Endothelial cell of umbilical vein (primary cell): ENCODE data around the gene ATP11C. TPM values are rescaled to one million over a fixed set of nuclear protein-coding genes. Genes with fewer than 3 reads are reported as not detected.

Experiments used
- BruUV-seq: library from RNA; stranded (reverse); fragments of 400-500 nt; replicated peaks from 2 replicates; lab custom pipeline; 2021; lab: Mats Ljungman, UMichigan
- CTCF ChIA-PET: fragments of 300-600, 350-600 bp; sonication (Branson Sonifier 250); formaldehyde crosslinking; loops from one replicate; lab custom pipeline; 2021; ENCODE audit warnings: antibody characterized with exemption, inconsistent platforms; lab: Charles Lee
- POLR2A ChIA-PET: fragments of 300-600, 350-600 bp; sonication (Branson Sonifier 250); formaldehyde crosslinking; loops from one replicate; lab custom pipeline; 2021; ENCODE audit warnings: antibody characterized with exemption, inconsistent platforms; lab: Charles Lee
- DNase-seq: peaks from one replicate; pipeline ENCODE4 v3.0.0-alpha.2; 2011; ENCODE audit warnings: low read depth, low spot score
- FAIRE-seq: peaks from 2 replicates; lab custom pipeline; 2011; peaks lifted over from hg19 to GRCh38; lab: Jason Lieb, UNC
- H2AFZ ChIP-seq: 2 replicates; pipeline ENCODE4 v1.6.0; 2012; ENCODE audit warnings: low read depth, low read length, control low read depth, inconsistent platforms
- H3K27ac ChIP-seq: 2 replicates; pipeline ENCODE4 v1.5.1; 2011; ENCODE audit warnings: low read depth, mild to moderate bottlenecking, control low read depth, low read length, moderate library complexity; ENCODE audit not compliant: insufficient read depth
- H3K27me3 ChIP-seq, 2 experiments: 2 replicates each; pipeline versions ENCODE4 v1.6.0 to v1.6.1; 2011; ENCODE audit warnings: low read length in 2 of 2, mixed read lengths in 1 of 2; ENCODE audit not compliant: control insufficient read depth in 2 of 2, insufficient read depth in 2 of 2
- H3K36me3 ChIP-seq, 2 experiments: 2 replicates in 1 of 2; 3 replicates in 1 of 2; pipeline ENCODE4 v1.5.1; 2011; ENCODE audit warnings: low read length in 2 of 2, mild to moderate bottlenecking in 1 of 2, moderate library complexity in 1 of 2; ENCODE audit not compliant: control insufficient read depth in 2 of 2, insufficient read depth in 2 of 2; ENCODE audit errors: extremely low read depth in 1 of 2
- H3K4me1 ChIP-seq: 3 replicates; pipeline ENCODE4 v1.5.1; 2011; ENCODE audit warnings: mild to moderate bottlenecking, low read length; ENCODE audit not compliant: control insufficient read depth, insufficient read depth; ENCODE audit errors: extremely low read depth
- H3K4me2 ChIP-seq: 2 replicates; pipeline ENCODE4 v1.6.1; 2011; ENCODE audit warnings: low read length, control low read depth, mixed read lengths; ENCODE audit not compliant: insufficient read depth
- H3K4me3 ChIP-seq, 3 experiments: fragments of 200-600 bp in 1 of 3; sonication (generic), shearing (Covaris generic) in 1 of 3; replicated peaks in 1 of 3; 2 replicates each; pipeline ENCODE4 v1.5.1; 2011 to 2016; ENCODE audit warnings: control low read depth in 3 of 3, low read length in 3 of 3, mild to moderate bottlenecking in 2 of 3, inconsistent platforms in 1 of 3, low read depth in 1 of 3, moderate library complexity in 1 of 3; ENCODE audit not compliant: insufficient read depth in 1 of 3
- H3K79me2 ChIP-seq: 2 replicates; pipeline ENCODE4 v1.6.0; 2012; ENCODE audit warnings: low read length, inconsistent platforms; ENCODE audit not compliant: control insufficient read depth, insufficient read depth
- H3K9ac ChIP-seq: replicated peaks from 2 replicates; pipeline ENCODE3; 2011; ENCODE audit warnings: low read length, control low read depth; ENCODE audit not compliant: insufficient read depth; ENCODE audit errors: extremely low read depth
- H3K9me1 ChIP-seq: replicated peaks from 3 replicates; pipeline ENCODE4 v1.6.0; 2011; ENCODE audit warnings: mild to moderate bottlenecking, low read length; ENCODE audit not compliant: control insufficient read depth, insufficient read depth; ENCODE audit errors: extremely low read depth
- H3K9me3 ChIP-seq: replicated peaks from 2 replicates; pipeline ENCODE4 v1.5.1; 2012; ENCODE audit warnings: low read length, inconsistent platforms; ENCODE audit not compliant: control insufficient read depth, insufficient read depth
- H4K20me1 ChIP-seq: replicated peaks from 2 replicates; pipeline ENCODE3; 2011; ENCODE audit warnings: mild to moderate bottlenecking, low read length; ENCODE audit not compliant: control insufficient read depth, insufficient read depth; ENCODE audit errors: extremely low read depth
- EZH2 ChIP-seq: IDR thresholded peaks from 2 replicates; pipeline ENCODE4 v1.6.1; 2012; ENCODE audit warnings: borderline replicate concordance, low read depth, mild to moderate bottlenecking, moderate library complexity, low read length, inconsistent platforms; ENCODE audit not compliant: severe bottlenecking
- FOS ChIP-seq: IDR thresholded peaks from 2 replicates; pipeline ENCODE4 v1.6.1; 2011; ENCODE audit warnings: mild to moderate bottlenecking, low read length, moderate library complexity, borderline replicate concordance; ENCODE audit not compliant: insufficient read depth
- GATA2 ChIP-seq: IDR thresholded peaks from 2 replicates; pipeline ENCODE4 v1.7.0; 2011; ENCODE audit warnings: low read depth, mild to moderate bottlenecking, moderate library complexity, mixed read lengths, low read length; ENCODE audit not compliant: insufficient read length, insufficient read depth
- JUN ChIP-seq: IDR thresholded peaks from 2 replicates; pipeline ENCODE4 v1.6.1; 2011; ENCODE audit warnings: borderline replicate concordance, low read depth; ENCODE audit not compliant: insufficient read length, insufficient read depth
- MYC ChIP-seq: IDR thresholded peaks from one replicate; pipeline ENCODE4 v1.6.1; 2011; ENCODE audit warnings: mild to moderate bottlenecking, low read depth, low read length
- POLR2A ChIP-seq: IDR thresholded peaks from 2 replicates; pipeline ENCODE4 v1.6.1; 2012; ENCODE audit warnings: low read depth, mild to moderate bottlenecking, control low read depth, low read length
- POLR2AphosphoS5 ChIP-seq: IDR thresholded peaks from 2 replicates; pipeline ENCODE4 v1.6.1; 2012; ENCODE audit warnings: low read depth, mild to moderate bottlenecking, control low read depth, low read length, moderate library complexity; ENCODE audit not compliant: insufficient read depth
- dilution Hi-C: fragments of 300-500 bp; cut with MboI; formaldehyde crosslinking; loops from one replicate; pipeline ENCODE4 v1.15.0; 2019; ENCODE audit warnings: low sequenced_read_pairs; ENCODE audit not compliant: extremely low pct_ligation_motif_present
- intact Hi-C: fragments of 100-400 bp; cut with micrococcal nuclease; formaldehyde crosslinking; loops from one replicate; pipeline ENCODE4 v1.10.0; 2022
- polyA plus RNA-seq, 4 experiments: library from polyadenylated mRNA; depleted of rRNA in 3 of 4; stranded (reverse) in 3 of 4; unstranded in 1 of 4; fragments of >200 nt; gene quantifications; 2 replicates each; pipeline versions ENCODE4 v1.2.1 to v1.2.3, GENCODE V29; 2011 to 2012; ENCODE audit warnings: missing spikeins in 1 of 4
- total RNA-seq: library from RNA; stranded (reverse); gene quantifications from 2 replicates; pipeline ENCODE4 v1.2.3, GENCODE V29; 2021
- TF ChIP-seq, protein P1 (sequence below): IDR thresholded peaks from 2 replicates; pipeline ENCODE4 v1.6.1; 2011; ENCODE audit not compliant: insufficient read depth, insufficient read length
- TF ChIP-seq, protein P2 (sequence below), 2 donors: IDR thresholded peaks; 1 replicate in 1 of 2; 2 replicates in 1 of 2; pipeline ENCODE4 v1.5.1; 2011; ENCODE audit warnings: low read length in 2 of 2, mild to moderate bottlenecking in 2 of 2, moderate library complexity in 2 of 2, control low read depth in 1 of 2, inconsistent platforms in 1 of 2, low read depth in 1 of 2; ENCODE audit not compliant: insufficient read depth in 1 of 2; ENCODE audit errors: extremely low read depth in 1 of 2

The ATP11C gene
- total and polyA plus RNA-seq, 2 donors (not counting 3 experiments of a cell fraction or from before 2014, with no cell fraction given), result 9.1 to 31.8 TPM

- no peak overlapping the region for H2AFZ ChIP-seq
- H4K20me1 ChIP-seq, result no peaks in the 10 kb centered on the region
- H3K9me3 ChIP-seq, result no peaks in the 10 kb centered on the region
- H3K9ac ChIP-seq, result no peak overlapping the region
- H3K4me3 ChIP-seq, result no peak overlapping the region
- H3K4me1 ChIP-seq, result no peaks in the 10 kb centered on the region
- H3K79me2 ChIP-seq, result no peaks in the 10 kb centered on the region
- BruUV-seq, result no TSS peak
- no peaks in the 10 kb centered on the region for H3K27me3 ChIP-seq
- H3K4me2 ChIP-seq, result no peak overlapping the region
- FAIRE-seq (no peak), DNase-seq (no peak)
- H3K9me1 ChIP-seq, result no peaks in the 10 kb centered on the region
- no peak for TF ChIP-seq POLR2A
- TF ChIP-seq, protein P1, sequence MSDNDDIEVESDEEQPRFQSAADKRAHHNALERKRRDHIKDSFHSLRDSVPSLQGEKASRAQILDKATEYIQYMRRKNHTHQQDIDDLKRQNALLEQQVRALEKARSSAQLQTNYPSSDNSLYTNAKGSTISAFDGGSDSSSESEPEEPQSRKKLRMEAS, result no peak
- H3K36me3 ChIP-seq, result no peaks in the 10 kb centered on the region
- CTCF ChIA-PET, result no interaction called here
- POLR2A ChIA-PET, result no interaction called here
- intact Hi-C loops (no loop called here), dilution Hi-C loops (no loop called here)
- H3K27ac ChIP-seq, result no peak overlapping the region
Measured at GRCh38 chrX:139974471-139974870, 41.6 kb upstream of the ATP11C start.

DNA sequence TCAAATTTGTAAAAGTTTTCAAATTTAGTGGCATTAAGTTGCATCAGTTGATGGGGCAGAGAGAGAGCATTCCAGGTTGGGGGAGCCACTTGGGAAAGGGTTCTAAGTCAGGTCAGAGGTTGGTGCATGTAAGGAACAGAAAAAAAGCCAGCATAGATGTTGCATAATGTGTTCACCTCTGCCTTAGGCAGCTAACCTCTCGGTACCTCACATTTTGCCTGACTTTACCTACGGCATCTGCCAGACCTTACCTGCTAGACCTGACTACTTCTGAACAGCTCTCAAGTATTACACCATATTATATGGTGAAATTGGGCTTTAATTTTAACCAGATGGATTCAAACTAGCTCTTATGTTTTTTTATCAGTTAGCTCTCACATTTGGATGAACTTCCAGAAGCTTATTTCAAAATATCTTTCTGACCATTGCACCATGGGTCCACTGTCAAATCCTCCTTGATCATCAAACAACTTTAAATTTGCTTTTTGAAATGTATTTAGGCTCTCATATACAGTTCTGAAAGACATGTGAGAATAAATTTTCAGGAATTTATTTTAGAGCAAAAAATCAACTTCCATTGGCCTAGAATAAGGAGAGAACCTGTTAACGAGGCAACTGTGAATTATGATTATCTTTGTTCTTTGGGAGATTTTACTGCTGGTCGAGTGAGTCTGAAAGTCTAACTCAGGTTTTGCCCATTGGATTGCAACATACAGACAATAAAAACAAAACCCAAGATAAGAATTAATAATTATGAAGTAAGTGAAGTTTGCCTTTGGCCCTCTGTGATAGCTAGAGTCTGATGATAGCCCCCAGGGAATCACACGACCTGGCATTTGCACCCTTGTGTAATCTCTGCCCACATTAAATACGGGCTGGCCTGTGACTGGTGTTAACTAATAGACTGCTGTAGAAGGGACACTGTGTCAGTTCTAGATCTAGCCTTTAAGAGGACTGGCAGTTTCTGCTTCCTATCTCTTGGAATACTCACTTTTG, 40.1 kb upstream of the ATP11C start:
- H2AFZ ChIP-seq, result no peak overlapping the region
- H4K20me1 ChIP-seq, result no peaks in the 10 kb centered on the region
- no peak overlapping the region for H3K9ac ChIP-seq
- POLR2A ChIA-PET, result no interaction called here
- dilution Hi-C loops, result no loop called here
- no peaks in the 10 kb centered on the region for H3K36me3 ChIP-seq
- TF ChIP-seq POLR2AphosphoS5 (no peak), MYC (no peak), GATA2 (no peak), EZH2 (no peak), POLR2A (no peak), JUN (no peak), FOS (no peak)
- TF ChIP-seq, protein P2, sequence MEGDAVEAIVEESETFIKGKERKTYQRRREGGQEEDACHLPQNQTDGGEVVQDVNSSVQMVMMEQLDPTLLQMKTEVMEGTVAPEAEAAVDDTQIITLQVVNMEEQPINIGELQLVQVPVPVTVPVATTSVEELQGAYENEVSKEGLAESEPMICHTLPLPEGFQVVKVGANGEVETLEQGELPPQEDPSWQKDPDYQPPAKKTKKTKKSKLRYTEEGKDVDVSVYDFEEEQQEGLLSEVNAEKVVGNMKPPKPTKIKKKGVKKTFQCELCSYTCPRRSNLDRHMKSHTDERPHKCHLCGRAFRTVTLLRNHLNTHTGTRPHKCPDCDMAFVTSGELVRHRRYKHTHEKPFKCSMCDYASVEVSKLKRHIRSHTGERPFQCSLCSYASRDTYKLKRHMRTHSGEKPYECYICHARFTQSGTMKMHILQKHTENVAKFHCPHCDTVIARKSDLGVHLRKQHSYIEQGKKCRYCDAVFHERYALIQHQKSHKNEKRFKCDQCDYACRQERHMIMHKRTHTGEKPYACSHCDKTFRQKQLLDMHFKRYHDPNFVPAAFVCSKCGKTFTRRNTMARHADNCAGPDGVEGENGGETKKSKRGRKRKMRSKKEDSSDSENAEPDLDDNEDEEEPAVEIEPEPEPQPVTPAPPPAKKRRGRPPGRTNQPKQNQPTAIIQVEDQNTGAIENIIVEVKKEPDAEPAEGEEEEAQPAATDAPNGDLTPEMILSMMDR (IDR thresholded peaks at IDR 0.05; ENCODE audit: extremely low read depth in 1 of 2, insufficient read depth in 1 of 2, low read depth in 1 of 2, low read length in 2 of 2), result no peak
- TF ChIP-seq, protein P1, result no peak
- H3K9me3 ChIP-seq, result no peaks in the 10 kb centered on the region
- no peak overlapping the region for H3K27ac ChIP-seq
- no peaks in the 10 kb centered on the region for H3K79me2 ChIP-seq
- H3K4me1 ChIP-seq, result no peaks in the 10 kb centered on the region
- BruUV-seq, result no TSS peak
- DNase-seq (no peak), FAIRE-seq (no peak)
- CTCF ChIA-PET, result no interaction called here
- no peaks in the 10 kb centered on the region for H3K9me1 ChIP-seq
- H3K4me3 ChIP-seq, result no peak overlapping the region
- no peak overlapping the region for H3K4me2 ChIP-seq
- no peaks in the 10 kb centered on the region for H3K27me3 ChIP-seq
- intact Hi-C loops, result no loop called here
